Measurements from ENCODE around the gene BCAP29. TPM values are rescaled to one million over a fixed set of nuclear protein-coding genes. Genes with fewer than 3 reads are reported as not detected.

BCAP29 gene
- polyA plus RNA-seq, 4 donors: 16.8 to 39.6 (median 27.1) TPM

DNA sequence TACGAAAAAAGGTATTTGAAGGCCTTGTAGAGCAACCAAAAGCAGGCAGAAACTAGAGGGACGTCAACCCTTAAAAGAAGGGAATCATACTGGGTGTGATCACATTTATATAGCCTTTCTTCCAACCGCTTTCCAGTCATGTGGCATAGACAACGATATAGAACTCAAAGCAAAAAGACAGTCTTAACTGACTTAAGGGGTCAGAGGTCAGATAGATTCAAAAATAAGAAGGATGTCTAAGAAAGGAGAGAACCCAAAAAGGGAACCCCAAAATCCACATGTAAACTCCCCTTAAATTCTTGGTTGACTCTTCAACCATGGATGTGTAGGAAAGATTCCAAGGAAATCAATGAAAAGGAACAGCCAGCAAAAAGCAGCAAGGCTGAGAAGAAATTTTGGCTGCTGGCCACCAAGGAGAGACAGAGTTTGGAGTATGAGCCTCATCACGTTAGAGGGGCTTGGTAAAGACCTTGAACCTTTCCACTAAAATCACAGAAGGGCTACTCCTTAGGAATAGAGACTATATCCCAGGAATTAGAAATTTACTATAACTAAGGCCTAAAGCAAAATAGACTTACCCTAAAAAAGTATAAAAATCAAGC lies 8.6 kb downstream of the BCAP29 start:
- H3K36me3 ChIP-seq (ENCODE audit: control insufficient read depth in 3 of 3, insufficient read depth in 2 of 3, low read depth in 1 of 3, low read length in 3 of 3): peaks cover 0 to 17% (median 0%) of the 10 kb centered on the region in 3 donors
- FAIRE-seq: no peak

DNA sequence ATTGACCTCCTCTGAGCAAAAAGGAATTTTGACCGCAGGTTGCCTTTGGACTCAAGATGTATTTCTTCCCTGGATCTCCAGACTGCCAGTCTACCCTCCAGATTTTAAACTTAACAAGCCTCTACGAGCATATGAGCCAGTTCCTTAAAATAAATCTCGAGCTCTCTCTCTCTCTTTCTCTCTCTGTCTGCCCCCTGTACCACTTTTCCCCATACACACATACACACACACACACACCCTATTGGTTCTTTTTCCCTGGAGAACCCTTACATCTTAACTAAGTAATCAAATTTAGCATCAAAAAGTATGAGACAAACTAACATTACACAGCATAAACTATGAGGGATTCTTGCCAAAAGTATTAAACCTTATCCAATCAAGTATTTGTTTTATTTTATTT lies 11.4 kb downstream of the BCAP29 start:
- no peak for FAIRE-seq

More for the DNA sequence above, 8.6 kb downstream of the BCAP29 start:
- Histone ChIP-seq H3K4me3 (ENCODE audit: low read depth in 1 of 3, low read length in 3 of 3) (no peak overlapping the region), H3K4me1 (ENCODE audit: control insufficient read depth in 3 of 3, insufficient read depth in 2 of 3, low read depth in 1 of 3, low read length in 2 of 3) (no peaks in the 10 kb centered on the region), H3K9me3 (ENCODE audit: control insufficient read depth in 2 of 2, insufficient read depth in 1 of 2, low read depth in 1 of 2, low read length in 1 of 2) (no peaks in the 10 kb centered on the region), H3K27me3 (ENCODE audit: control insufficient read depth in 3 of 3, insufficient read depth in 3 of 3, low read length in 3 of 3) (no peaks in the 10 kb centered on the region), H3K27ac (ENCODE audit: low read depth in 1 of 3, low read length in 2 of 3) (no peak overlapping the region)
- WGBS, 3 donors: 92 to 99% (median 93%) methylated on average over 5 of the region's 5 CpGs
- DNase-seq: no peak

DNA sequence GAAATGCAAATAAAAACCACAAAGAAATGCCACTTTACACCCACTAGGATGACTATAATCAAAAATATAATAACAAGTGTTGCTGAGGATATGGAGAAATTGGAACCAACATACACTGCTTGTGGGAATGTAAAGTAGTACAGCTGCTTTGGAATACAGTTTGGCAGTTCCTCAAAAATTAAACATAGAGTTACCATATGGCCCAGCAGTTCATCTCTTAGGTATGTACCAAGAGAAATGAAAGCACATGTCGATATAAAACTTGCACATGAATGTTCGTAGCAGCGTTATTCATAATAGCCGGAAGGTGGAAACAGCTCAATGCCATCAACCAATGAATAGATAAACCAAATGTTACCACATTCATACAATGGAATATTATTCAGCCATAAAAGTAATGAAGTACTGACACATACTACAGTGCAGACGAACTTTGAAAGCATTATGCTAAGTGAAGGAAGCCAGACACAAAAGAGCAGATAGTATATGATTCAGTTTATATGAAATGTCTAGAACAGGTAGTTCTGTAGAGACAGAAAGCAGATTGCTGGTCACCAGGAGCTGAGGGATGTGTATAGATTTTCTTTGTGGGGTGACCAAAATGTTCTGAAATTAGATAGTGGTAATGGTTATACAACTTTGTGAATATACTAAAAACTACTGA lies 12.4 kb downstream of the BCAP29 start:
- Histone ChIP-seq H3K4me3 (ENCODE audit: low read depth in 1 of 3, low read length in 3 of 3) (no peak overlapping the region), H3K36me3 (ENCODE audit: control insufficient read depth in 3 of 3, insufficient read depth in 2 of 3, low read depth in 1 of 3, low read length in 3 of 3) (peaks cover 0 to 11% (median 2%) of the 10 kb centered on the region in 3 donors), H3K4me1 (ENCODE audit: control insufficient read depth in 3 of 3, insufficient read depth in 2 of 3, low read depth in 1 of 3, low read length in 2 of 3) (peaks cover 0 to 3% (median 0%) of the 10 kb centered on the region in 3 donors), H3K27ac (ENCODE audit: low read depth in 1 of 3, low read length in 2 of 3) (no peak overlapping the region), H3K9me3 (ENCODE audit: control insufficient read depth in 2 of 2, insufficient read depth in 1 of 2, low read depth in 1 of 2, low read length in 1 of 2) (no peaks in the 10 kb centered on the region), H3K27me3 (ENCODE audit: control insufficient read depth in 3 of 3, insufficient read depth in 3 of 3, low read length in 3 of 3) (no peaks in the 10 kb centered on the region)
- DNase-seq (no peak), FAIRE-seq (no peak)
- WGBS, 3 donors: 96 to 97% (median 96%) methylated on average over 5 of the region's 5 CpGs

More for the DNA sequence above, 11.4 kb downstream of the BCAP29 start:
- Histone ChIP-seq H3K27ac (ENCODE audit: low read depth in 1 of 3, low read length in 2 of 3) (no peak overlapping the region), H3K27me3 (ENCODE audit: control insufficient read depth in 3 of 3, insufficient read depth in 3 of 3, low read length in 3 of 3) (no peaks in the 10 kb centered on the region), H3K36me3 (ENCODE audit: control insufficient read depth in 3 of 3, insufficient read depth in 2 of 3, low read depth in 1 of 3, low read length in 3 of 3) (peaks cover 0 to 15% (median 2%) of the 10 kb centered on the region in 3 donors), H3K4me3 (ENCODE audit: low read depth in 1 of 3, low read length in 3 of 3) (no peak overlapping the region), H3K4me1 (ENCODE audit: control insufficient read depth in 3 of 3, insufficient read depth in 2 of 3, low read depth in 1 of 3, low read length in 2 of 3) (no peaks in the 10 kb centered on the region), H3K9me3 (ENCODE audit: control insufficient read depth in 2 of 2, insufficient read depth in 1 of 2, low read depth in 1 of 2, low read length in 1 of 2) (no peaks in the 10 kb centered on the region)
- 79 to 89% (median 81%) methylated on average over 3 of the region's 3 CpGs for WGBS, 3 donors
- no peak for DNase-seq

DNA sequence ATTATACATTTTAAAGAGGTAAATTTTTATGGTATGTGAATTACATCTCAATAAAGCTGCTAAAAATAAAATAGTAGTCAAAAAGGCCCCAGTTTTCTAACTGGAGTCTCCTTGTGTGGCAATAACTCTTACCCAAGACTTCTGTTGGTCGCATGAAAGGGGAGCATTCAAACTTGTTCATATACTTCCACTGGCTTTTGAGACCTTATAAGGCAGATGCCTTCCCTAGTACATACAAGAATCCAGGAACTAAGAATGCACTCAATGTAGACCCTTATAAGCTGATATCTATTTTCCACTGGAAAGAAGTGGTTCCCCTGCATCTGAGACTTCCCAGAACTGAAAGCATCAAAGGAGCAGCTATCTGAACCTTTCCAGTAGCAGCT lies 13.0 kb downstream of the BCAP29 start:
- FAIRE-seq: no peak
- Histone ChIP-seq H3K4me3 (ENCODE audit: low read depth in 1 of 3, low read length in 3 of 3) (no peak overlapping the region), H3K36me3 (ENCODE audit: control insufficient read depth in 3 of 3, insufficient read depth in 2 of 3, low read depth in 1 of 3, low read length in 3 of 3) (peaks cover 0 to 11% (median 2%) of the 10 kb centered on the region in 3 donors), H3K27ac (ENCODE audit: low read depth in 1 of 3, low read length in 2 of 3) (no peak overlapping the region), H3K9me3 (ENCODE audit: control insufficient read depth in 2 of 2, insufficient read depth in 1 of 2, low read depth in 1 of 2, low read length in 1 of 2) (no peaks in the 10 kb centered on the region), H3K4me1 (ENCODE audit: control insufficient read depth in 3 of 3, insufficient read depth in 2 of 3, low read depth in 1 of 3, low read length in 2 of 3) (peaks cover 0 to 3% (median 0%) of the 10 kb centered on the region in 3 donors), H3K27me3 (ENCODE audit: control insufficient read depth in 3 of 3, insufficient read depth in 3 of 3, low read length in 3 of 3) (no peaks in the 10 kb centered on the region)
- DNase-seq: no peak
- WGBS, 3 donors: 86 to 92% (median 92%) methylated on average over 1 of the region's 1 CpG

DNA sequence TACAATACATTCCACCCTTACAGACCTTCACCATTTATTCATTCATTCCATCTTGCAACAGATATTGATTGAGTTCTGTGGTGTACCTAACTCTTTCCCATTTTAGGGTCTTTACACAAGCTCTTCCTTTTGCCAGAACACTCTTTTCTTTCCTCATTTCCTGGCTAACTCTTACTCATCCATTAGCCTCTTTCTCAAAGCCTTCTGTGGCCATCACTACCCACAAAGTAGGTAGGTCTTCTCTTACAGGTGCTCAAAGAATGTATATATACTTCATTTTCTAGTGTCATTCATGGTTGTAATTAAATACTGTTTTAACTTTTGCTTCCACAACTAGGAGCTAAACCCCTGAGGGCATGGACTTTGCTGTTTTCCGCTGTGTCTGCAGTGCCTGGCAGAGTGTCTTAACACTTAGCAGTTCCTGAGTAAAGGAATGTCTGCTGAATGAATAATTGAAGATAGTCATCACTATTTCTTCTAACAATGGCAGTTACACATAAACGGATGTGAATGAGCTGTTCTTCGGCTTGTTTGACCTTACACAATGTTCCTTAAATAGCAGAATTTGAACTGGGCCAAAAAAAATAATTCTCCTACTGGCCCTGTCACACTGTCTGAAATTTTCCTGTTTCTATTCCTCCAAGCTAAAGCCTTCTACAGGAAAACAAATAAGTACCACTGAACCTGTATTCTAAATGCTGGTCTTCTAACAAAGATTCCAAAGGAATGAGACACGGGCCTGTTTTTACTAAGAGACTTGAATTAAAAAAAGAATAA lies 15.1 kb downstream of the BCAP29 start:
- H3K4me1 ChIP-seq (ENCODE audit: control insufficient read depth in 3 of 3, insufficient read depth in 2 of 3, low read depth in 1 of 3, low read length in 2 of 3): peaks cover 0 to 3% (median 0%) of the 10 kb centered on the region in 3 donors
- peak overlapping the region in 1 of 3 donors; percentile 44 for H3K27ac ChIP-seq (ENCODE audit: low read depth in 1 of 3, low read length in 2 of 3)
- H3K9me3 ChIP-seq (ENCODE audit: control insufficient read depth in 2 of 2, insufficient read depth in 1 of 2, low read depth in 1 of 2, low read length in 1 of 2): no peaks in the 10 kb centered on the region
- H3K4me3 ChIP-seq (ENCODE audit: low read depth in 1 of 3, low read length in 3 of 3): no peak overlapping the region
- FAIRE-seq (no peak), DNase-seq (no peak)
- H3K36me3 ChIP-seq (ENCODE audit: control insufficient read depth in 3 of 3, insufficient read depth in 2 of 3, low read depth in 1 of 3, low read length in 3 of 3): peaks cover 0 to 11% (median 2%) of the 10 kb centered on the region in 3 donors
- 71 to 93% (median 91%) methylated on average over 4 of the region's 4 CpGs for WGBS, 3 donors
- H3K27me3 ChIP-seq (ENCODE audit: control insufficient read depth in 3 of 3, insufficient read depth in 3 of 3, low read length in 3 of 3): no peaks in the 10 kb centered on the region

DNA sequence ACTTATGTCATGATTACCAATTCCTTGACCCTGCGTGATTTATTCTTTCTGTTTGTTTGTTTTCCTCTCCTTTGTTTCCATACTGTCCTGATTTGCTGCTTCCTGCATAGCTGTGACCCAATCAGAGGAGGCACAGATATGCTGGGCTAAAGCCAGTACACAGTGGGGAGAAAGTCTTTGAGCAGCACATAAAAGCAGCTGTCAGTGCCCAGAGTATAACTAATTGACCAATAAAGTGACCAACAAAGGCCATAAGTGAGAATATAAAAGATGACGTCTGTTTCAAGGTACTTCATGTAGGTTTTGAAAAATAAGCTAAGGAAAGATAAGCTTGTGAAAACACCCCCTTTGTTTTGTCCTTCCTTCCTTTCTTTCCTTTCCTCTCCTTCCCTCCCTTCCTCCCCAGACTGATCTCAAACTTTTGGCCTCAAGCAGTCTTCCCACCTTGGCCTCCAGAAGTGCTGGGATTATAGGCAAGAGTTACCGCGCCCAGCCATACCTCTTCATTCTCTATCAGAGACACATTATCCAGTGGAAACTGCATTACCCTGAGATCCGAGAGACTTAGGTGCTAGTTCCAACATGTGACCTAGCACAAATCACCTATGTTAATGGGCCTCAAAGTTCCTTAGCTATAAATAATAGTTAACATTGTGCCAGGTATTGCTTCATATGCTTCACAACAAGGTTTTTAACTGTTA lies 17.0 kb downstream of the BCAP29 start:
- H3K36me3 ChIP-seq (ENCODE audit: control insufficient read depth in 3 of 3, insufficient read depth in 2 of 3, low read depth in 1 of 3, low read length in 3 of 3): peaks cover 3 to 8% (median 5%) of the 10 kb centered on the region in 3 donors
- peaks cover 0 to 3% (median 0%) of the 10 kb centered on the region in 3 donors for H3K4me1 ChIP-seq (ENCODE audit: control insufficient read depth in 3 of 3, insufficient read depth in 2 of 3, low read depth in 1 of 3, low read length in 2 of 3)
- DNase-seq (peak in 1 of 2 donors; percentile 57), FAIRE-seq (no peak)
- WGBS, 3 donors: 84 to 89% (median 85%) methylated on average over 5 of the region's 5 CpGs
- no peaks in the 10 kb centered on the region for H3K27me3 ChIP-seq (ENCODE audit: control insufficient read depth in 3 of 3, insufficient read depth in 3 of 3, low read length in 3 of 3)
- H3K9me3 ChIP-seq (ENCODE audit: control insufficient read depth in 2 of 2, insufficient read depth in 1 of 2, low read depth in 1 of 2, low read length in 1 of 2): no peaks in the 10 kb centered on the region
- no peak overlapping the region for H3K4me3 ChIP-seq (ENCODE audit: low read depth in 1 of 3, low read length in 3 of 3)
- H3K27ac ChIP-seq (ENCODE audit: low read depth in 1 of 3, low read length in 2 of 3): peak overlapping the region in 1 of 3 donors; percentile 70

DNA sequence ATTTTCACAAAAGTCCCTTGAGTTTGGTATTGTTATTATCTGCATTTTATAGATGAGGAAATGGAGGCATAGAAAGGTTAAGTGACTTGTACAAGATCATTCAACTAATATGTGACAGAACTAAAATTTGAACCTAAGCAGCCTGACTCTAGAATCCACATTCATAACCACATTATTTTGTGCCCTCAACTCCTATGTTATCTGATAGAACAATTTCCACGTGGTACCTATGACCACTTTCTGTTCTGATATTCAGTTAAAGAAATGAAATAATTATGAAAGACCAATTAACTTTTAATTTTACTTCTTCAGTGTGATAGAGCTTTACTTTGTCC lies 17.5 kb downstream of the BCAP29 start:
- Histone ChIP-seq H3K36me3 (ENCODE audit: control insufficient read depth in 3 of 3, insufficient read depth in 2 of 3, low read depth in 1 of 3, low read length in 3 of 3) (peaks cover 3 to 8% (median 5%) of the 10 kb centered on the region in 3 donors), H3K4me1 (ENCODE audit: control insufficient read depth in 3 of 3, insufficient read depth in 2 of 3, low read depth in 1 of 3, low read length in 2 of 3) (peaks cover 0 to 3% (median 0%) of the 10 kb centered on the region in 3 donors), H3K4me3 (ENCODE audit: low read depth in 1 of 3, low read length in 3 of 3) (no peak overlapping the region), H3K27ac (ENCODE audit: low read depth in 1 of 3, low read length in 2 of 3) (no peak overlapping the region), H3K9me3 (ENCODE audit: control insufficient read depth in 2 of 2, insufficient read depth in 1 of 2, low read depth in 1 of 2, low read length in 1 of 2) (no peaks in the 10 kb centered on the region), H3K27me3 (ENCODE audit: control insufficient read depth in 3 of 3, insufficient read depth in 3 of 3, low read length in 3 of 3) (no peaks in the 10 kb centered on the region)
- WGBS, 3 donors: 81 to 94% (median 88%) methylated on average over 1 of the region's 1 CpG
- DNase-seq (no peak), FAIRE-seq (no peak)

DNA sequence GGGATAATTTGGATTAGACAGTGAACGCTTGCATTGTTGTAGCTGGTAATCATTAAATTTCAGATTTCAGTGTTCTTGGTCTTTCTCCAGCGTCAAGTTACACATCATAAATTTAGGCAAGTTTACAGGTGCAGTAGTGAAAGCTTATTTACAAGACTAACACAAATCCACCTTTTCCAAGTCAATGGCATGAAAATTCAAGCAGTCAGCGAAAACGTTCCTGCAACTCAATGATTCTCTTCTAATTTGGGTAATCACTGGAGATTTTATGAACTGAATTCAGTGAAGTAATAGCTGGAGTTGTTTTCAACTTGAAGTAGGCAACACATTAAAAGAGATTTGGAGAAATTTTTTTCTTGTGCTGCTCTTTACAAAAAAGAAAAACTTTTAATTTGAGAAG lies 17.9 kb downstream of the BCAP29 start:
- H3K4me1 ChIP-seq (ENCODE audit: control insufficient read depth in 3 of 3, insufficient read depth in 2 of 3, low read depth in 1 of 3, low read length in 2 of 3): peaks cover 0 to 3% (median 0%) of the 10 kb centered on the region in 3 donors
- H3K4me3 ChIP-seq (ENCODE audit: low read depth in 1 of 3, low read length in 3 of 3): no peak overlapping the region
- H3K9me3 ChIP-seq (ENCODE audit: control insufficient read depth in 2 of 2, insufficient read depth in 1 of 2, low read depth in 1 of 2, low read length in 1 of 2): no peaks in the 10 kb centered on the region
- DNase-seq (no peak), FAIRE-seq (no peak)
- WGBS, 3 donors: 88 to 93% (median 92%) methylated on average over 4 of the region's 4 CpGs
- H3K36me3 ChIP-seq (ENCODE audit: control insufficient read depth in 3 of 3, insufficient read depth in 2 of 3, low read depth in 1 of 3, low read length in 3 of 3): peaks cover 3 to 8% (median 5%) of the 10 kb centered on the region in 3 donors
- H3K27me3 ChIP-seq (ENCODE audit: control insufficient read depth in 3 of 3, insufficient read depth in 3 of 3, low read length in 3 of 3): no peaks in the 10 kb centered on the region
- no peak overlapping the region for H3K27ac ChIP-seq (ENCODE audit: low read depth in 1 of 3, low read length in 2 of 3)
